ENCODE measurements around the gene NKX6-2.
"Not testable (repeated sequence)": the region's sequence is repeated elsewhere in the genome, so short reads cannot be mapped to it uniquely, and the experiment has no call there.

Gene NKX6-2

DNA sequence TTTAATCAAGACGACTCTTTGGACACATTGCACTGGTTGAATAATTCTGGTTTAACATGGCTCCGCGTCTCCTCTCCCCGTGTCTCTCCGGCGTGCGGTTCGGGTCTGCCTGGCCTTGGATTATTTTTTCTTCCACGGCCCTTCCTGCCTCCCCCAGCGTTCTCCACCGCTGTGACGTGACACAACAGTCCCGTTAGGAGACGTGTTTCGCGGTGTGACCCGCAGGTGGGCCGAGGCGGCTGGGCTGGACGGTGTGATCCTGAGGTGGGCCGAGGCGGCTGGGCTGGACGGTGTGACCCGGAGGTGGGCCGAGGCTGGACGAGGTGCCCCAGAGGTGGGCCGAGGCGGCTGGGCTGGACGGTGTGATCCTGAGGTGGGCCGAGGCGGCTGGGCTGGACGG is 12.0 kb upstream of the NKX6-2 start:
- DNase-seq (ENCODE audit: low read depth in 2 of 2): not testable (repeated sequence)

DNA sequence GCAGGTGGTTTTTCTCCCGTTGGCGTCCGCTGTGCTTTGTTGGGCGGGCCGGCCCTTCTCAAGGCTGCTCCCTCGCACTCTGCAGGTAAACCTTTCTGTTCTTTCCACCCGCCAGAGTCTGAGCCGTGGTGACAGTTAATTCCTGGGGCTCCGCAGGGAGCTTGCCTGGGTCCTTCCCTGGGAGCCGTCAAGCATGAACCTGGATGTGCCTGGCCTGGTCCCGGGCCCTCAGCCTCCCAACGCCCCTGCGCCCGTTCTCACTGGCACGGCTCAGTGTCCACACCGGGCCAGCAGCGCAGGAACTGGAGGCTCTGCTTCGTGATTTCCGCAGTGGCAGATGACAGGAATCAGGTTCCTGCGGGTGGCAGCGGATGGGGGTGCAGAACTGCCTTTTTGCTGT is 10.9 kb upstream of the NKX6-2 start:
- DNase-seq (ENCODE audit: low read depth in 2 of 2): no peak

DNA sequence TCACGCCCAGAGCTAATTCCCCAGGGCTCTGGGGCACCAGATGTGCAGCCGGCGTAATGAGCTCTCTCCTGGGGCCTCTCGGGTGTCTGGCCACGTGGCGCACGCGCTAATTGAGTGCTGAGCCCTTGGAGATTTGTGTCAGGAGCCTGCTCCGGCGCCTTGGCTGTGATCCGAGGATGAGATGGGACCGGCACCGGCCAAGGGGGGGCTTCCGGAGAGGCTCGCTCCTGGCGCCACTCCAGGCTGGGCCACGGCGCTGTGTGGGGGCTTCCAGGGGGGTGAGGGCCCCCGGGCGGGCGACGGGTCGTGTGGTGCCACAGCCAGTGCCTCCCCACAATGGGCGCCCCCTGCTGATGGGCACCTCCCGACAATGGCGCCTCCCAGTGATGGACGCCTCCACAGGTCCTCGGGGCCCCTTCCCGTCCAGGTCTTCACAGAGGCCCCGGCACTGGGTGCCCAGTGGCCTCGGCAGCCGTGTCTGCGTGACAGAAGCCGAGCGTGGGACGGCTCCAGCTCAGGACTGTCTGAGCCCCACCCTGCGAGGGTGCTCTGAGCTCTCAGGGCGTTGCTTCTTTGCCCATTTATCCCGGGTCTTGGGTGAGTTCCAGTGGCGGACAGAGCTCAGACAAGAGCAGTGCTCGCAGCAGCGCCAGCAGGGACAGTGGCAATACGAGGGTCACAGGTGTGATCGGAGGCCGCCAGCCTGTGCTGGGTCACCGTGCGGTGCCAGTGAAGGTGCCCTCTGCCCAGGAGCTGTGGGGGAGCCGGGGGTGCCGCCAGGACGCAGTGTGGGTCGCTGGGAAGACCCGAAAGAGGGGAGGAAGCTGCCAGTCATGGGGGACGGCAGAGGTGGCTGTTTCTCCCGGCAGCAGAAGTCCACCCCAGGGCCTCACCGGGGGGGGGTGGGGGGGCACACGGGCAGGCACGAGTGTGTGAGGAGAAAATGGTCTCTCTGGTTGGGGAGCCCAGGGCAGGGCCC is 8.2 kb upstream of the NKX6-2 start:
- no peak for DNase-seq (ENCODE audit: low read depth in 2 of 2)

DNA sequence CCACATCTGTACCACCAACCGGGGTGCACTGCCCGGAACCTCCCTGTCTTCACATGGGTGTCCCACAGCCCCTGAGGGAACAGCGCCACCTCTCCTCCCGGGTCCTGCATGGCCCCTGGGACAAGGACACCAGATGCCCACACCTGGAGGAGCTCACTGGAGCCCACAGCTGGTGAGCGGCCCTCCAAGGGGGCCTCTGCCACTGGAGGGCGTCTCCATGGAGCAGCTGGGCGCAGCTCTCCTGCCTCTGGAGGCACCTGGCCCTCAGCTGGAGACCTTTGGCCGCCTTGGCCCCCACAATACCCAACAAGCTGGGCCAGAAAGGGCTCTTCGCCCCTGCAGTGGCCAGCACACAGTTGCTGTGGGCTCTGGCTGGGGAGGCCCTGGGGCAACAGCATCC is 7.3 kb upstream of the NKX6-2 start:
- no peak for DNase-seq (ENCODE audit: low read depth in 2 of 2)

DNA sequence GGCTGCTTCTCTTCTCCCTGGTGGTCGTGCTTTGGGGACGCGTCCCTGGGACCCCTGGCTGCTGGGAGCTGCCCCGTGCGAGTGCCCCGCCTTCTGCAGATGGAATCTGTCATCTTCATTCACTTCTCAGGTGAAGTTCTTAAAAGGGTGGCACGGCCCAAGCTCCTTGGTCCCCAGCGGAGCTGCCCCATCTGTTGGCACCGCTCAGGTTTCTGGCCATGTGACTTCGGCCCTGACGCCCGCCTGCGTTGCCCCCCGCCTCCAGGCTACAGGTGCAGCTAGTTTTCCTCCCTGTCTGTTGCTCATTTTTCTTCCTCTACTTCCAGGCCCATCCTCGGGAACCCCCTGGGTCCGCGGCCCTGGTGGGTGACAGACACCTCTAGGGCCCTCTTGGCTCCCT is 6.8 kb upstream of the NKX6-2 start:
- DNase-seq (ENCODE audit: low read depth in 2 of 2): no peak

DNA sequence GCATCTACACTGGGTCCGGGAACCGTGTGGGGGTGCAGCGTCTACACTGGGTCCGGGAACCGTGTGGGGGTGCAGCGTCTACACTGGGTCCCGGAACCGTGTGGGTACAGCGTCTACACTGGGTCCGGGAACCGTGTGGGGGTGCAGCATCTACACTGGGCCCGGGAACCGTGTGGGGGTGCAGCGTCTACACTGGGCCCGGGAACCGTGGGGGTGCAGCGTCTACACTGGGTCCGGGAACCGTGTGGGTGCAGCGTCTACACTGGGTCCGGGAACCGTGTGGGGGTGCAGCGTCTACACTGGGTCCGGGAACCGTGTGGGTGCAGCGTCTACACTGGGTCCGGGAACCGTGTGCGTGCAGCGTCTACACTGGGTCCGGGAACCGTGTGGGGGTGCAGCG is 6.2 kb upstream of the NKX6-2 start:
- not testable (repeated sequence) for DNase-seq (ENCODE audit: low read depth in 2 of 2)

DNA sequence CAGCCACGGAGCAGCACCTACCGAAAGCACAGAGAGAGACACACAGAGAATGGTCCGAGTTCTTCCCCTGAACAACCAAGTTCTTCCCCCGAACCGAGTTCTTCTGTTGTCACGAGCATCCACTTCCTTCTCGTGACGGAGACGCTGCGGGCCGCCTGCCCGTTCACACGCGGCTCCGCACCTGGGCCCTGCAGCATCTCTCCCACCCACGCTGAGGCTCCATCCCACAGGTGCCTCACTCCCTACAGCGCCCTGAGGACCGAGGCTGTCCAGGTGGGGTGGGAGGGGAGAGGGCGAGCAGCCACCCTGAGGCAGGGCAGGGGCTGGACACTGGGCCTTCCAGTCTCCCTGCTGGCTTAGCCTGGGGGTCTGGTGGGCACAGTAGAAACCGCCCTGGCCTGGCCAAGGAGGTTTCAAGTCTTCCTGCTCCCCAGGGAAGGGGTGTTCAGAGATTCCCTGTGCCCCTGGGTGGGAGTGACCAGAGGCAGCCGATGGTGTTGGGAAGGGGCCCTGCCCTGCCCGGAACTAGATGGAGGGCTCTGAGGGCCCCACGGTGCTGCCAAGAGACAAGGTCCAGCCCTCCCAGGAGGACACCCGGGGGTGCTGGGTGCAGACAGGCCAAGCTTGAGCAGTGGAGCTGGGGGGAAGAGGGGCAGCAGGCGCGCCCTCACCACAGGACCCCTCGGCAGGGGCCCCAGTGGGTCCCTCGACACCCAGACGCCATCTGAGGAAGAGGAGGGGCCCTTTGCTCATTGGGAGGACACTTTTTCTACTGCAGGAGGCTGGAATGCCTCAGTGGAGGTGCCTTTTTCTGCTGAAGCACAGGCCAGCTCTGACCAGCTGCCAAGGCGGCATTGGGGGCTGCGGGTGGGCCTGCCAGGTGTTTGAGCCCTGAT is 5.2 kb upstream of the NKX6-2 start:
- DNase-seq (ENCODE audit: low read depth in 2 of 2): no peak

DNA sequence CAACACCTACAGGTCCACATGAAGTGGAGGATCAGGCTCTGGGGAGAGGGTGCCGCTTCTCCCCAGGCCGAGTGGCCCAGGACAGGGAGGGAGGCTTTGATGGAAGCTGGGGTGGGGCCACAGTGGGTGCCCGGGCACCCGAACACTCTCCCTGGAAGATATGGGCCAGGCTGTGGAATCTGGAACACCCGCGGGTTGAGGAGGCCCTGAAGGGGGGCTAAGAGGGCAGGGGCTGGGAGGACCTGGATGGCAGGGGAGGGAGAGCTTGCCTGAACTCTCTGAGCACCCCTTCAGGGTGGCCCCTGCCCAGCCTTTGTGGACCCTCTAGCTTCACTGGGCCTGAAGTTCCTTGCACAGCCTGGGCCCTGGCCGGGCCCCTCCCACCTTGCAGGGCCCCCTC is 4.5 kb upstream of the NKX6-2 start:
- DNase-seq (ENCODE audit: low read depth in 2 of 2): no peak

DNA sequence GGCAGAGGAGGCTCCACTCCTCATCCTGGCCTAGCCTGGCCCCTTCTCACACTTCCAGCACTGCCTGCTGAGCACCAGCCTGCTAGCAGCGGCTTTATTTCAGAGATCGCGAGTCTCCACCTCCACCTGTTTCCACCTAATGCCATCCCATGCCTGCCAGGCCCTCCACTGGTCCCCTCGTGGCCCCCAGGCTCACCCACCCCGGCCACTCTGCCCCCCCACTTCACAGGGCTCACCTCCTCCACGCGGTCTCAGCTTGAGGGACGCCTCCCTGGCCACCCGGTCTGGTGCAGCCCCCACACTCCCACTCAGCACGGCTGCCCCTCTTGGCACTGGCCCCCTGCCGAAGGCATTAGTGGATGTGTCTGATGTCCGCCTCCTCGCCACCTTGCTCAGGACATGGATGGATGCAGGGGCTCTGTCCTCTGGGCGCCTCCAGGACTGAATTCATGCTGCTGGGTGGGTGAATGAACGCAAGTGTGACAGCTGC is 3.8 kb upstream of the NKX6-2 start:
- no peak for DNase-seq (ENCODE audit: low read depth in 2 of 2)

DNA sequence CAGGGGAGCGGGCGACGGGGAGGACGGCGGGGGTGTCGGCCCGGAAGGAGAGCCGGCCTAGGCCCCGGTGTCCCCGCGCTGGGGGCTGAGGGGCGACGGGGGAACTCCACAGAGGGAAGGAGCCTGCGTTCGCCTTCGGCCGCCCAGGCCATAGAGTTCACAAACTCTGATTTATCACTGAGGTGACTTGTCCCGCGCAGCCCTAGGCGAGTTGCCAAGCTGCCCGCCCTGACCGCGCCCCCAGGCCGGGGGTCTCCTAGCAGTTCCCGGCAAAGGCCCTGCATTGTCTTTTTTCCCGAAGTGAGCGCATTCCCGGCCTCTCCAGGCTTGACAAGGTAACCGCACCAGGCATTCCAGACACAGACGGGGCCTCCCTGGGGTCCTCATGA is 2.9 kb upstream of the NKX6-2 start:
- DNase-seq (ENCODE audit: low read depth in 2 of 2): no peak

DNA sequence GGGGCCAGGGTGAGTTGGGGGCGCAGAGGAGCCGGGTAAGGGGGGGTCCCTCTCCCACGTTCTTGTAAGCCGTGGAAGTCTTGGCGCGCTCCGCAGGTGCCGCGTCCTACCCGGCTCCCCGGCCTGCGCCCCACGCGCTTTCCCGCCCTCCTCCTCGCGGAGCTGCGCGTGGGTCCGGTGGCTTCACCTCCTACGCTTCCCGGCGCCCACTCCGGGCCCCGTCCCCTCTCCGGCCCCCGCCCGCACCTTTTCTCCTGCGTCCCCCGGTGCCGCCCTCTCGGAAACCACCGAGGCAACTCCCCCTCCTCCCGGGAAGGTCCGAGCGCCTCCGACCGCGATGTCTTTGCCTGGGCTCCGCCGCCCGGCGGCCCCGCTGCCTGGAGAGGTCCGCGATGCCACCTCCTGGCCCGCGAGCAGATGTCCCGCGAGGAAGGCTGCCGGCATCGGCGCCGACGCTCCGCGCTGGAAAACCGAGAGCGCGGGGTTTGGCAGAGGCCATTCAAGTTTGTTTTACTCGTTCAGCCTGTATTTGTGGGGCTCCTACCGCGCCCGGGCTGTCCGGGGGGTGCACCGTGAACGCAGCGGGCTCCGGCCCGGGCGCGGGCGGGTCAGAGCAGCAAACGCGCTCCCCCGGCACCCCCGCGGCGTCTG is 2.4 kb upstream of the NKX6-2 start:
- DNase-seq (ENCODE audit: low read depth in 2 of 2): no peak

DNA sequence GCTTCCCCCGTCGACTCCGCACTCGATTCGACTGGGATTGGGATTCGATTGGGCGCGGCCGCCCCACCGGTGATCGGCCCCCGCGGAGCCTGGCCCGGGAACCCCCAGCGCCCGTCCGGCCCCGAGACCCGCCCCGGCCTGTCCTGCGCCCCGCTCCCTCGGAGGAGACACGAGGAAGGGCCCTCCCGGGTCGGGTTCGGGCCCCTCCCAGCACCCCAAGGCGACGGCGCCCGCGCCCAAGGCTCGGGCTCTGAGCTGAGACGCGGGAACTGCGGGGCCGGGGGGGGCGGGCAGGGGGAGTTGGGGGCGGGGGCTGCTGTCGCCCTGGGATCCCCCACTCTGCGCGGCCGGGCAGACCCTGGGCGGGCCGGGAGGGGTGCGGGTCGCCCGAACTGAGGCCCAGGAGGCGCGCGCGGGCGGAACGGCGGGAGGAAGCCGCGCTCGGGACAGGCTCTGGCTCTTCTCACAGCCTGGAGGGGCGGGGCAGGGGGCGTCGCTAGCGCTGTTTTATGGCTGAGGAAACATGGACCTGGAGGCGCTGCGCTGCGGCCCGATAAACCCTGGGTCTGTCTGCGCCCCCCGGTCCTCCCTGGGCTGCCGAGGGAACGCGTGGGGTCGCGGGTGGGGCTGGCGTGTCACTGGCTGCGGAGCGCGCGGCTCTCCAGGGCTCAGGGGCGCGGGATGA is 1.7 kb upstream of the NKX6-2 start:
- DNase-seq (ENCODE audit: low read depth in 2 of 2): no peak

DNA sequence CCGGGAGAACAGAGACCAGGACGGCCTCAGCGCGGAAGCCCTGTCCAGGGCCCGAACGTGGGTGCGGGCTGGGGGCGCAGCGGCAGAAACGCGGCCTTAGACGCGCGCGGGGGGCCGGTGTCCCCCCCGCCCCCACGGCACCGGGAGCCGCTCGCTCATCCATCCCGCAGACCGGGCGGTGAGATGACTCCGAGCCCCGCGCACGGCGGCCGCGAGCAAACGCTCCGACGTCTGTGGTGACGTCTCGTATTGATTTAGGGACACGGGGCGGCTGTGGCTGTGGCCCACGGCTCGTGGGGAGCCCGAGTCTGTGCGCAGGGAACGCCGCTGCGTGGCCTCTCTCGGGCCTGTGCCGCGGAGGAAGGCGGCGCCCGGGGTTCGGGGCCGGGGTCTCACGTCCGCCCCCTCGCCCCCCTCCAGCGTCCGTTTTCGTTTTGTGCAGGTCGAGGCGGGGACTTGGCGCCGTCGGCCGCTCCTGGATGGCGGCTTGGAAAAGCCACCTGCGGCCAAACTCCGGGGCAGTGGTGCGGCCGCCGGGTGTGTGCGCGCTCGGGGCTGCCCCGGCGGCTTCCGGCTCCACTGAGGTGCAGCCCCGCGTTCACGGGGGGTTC is 1.0 kb upstream of the NKX6-2 start:
- no peak for DNase-seq (ENCODE audit: low read depth in 2 of 2)

DNA sequence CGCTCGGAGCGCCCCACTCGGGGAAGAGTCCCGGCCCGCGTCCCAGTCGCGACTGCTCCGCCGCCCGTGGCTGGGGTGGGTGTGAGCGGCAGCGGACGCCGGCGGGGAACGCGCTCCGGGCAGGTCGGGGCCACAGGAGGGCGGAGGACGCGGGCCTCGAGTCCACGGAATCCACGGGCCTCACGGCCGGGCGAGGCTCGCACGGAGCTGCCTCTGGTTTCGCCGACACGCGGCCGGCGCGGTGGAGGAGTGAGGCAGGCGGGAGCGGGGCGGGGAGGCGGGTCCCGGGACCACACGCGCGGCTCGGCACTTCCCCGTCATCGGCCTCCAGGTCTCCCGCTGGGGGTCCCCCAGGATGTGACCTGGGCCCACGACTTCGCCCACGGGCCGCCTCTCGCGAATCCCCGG is 533 bp upstream of the NKX6-2 start:
- no peak for DNase-seq (ENCODE audit: low read depth in 2 of 2)

DNA sequence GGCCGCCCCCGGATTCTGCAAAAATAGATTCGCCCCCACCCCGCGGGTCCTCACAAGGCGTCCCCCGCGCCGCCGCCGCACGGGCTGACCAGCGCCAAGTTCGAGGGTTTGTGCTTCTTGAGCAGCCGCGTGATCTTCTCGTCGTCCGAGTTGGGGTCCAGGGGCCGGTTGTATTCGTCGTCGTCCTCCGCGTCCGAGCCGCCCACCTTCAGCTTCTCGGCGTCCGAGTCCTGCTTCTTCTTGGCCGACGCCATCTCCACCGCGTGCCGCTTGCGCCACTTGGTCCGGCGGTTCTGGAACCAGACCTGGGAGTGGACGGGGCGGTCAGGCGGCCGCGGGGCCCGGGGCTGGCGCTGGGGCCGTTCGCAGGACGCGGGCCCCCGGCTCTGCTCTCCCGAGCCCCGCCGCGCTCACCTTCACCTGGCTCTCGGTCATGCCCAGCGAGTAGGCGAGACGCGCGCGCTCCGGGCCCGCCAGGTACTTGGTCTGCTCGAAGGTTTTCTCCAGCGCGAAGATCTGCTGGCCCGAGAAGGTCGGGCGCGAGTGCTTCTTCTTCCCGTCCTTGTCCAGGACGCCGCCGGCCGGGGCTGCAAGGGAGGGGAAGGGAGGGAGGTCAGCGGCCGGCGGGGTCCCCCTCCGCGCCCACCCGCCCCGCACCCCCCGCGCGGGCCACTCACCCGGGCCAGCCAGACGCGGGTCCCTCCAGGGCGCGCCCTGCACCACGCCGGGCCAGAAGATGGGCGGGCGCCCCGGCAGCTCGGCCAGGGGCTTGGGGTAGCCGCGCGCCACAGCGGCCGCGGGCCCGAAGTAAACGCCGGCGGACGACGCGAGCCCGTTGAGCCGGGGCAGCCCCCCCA is 853 bp downstream of the NKX6-2 start:
- no peak for DNase-seq (ENCODE audit: low read depth in 2 of 2)

DNA sequence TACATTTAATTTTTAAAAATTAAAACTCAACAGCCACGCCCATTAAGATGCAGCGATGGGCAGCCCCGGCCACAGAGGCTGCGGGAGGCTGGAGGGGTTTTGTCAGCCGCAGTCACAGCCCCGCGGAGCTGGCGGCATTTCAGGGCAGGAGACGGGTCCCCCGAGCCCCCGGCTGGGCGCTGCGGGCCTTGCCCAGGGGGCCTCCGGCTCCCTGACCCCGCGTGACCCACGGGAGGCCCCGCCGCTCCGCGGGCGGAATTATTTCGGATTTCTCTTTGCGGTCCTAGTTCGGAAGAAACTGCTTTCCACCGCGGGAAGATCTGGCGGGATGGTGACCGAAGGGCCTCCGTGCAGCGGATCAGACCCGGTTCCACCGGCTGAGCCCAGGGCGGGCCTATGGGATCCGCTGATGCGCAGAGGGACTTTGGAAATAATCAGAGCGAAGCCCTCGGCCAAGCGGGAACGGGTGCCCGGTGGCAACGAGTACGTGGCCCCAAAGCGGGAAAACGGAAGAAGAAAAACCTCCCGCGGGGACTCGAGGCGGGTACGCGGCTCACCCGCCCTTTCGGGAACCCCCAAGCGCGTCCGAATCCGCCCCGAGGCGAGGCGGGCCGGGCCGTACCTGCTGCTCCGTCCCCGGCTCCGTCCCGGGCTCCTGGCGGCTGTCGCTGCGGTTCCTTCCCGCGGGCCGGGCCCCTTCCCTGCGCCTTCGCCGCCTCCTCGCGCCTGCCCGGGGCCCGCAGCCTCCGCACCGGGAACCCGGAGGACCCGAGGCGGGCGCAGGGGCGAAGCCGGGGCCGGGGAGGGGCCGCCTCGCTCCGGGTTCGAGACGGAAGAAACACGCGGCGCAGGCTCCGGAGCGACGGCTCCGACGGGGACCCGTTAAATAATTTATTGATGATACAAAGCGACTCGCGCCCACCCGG is 1.7 kb downstream of the NKX6-2 start:
- no peak for DNase-seq (ENCODE audit: low read depth in 2 of 2)

DNA sequence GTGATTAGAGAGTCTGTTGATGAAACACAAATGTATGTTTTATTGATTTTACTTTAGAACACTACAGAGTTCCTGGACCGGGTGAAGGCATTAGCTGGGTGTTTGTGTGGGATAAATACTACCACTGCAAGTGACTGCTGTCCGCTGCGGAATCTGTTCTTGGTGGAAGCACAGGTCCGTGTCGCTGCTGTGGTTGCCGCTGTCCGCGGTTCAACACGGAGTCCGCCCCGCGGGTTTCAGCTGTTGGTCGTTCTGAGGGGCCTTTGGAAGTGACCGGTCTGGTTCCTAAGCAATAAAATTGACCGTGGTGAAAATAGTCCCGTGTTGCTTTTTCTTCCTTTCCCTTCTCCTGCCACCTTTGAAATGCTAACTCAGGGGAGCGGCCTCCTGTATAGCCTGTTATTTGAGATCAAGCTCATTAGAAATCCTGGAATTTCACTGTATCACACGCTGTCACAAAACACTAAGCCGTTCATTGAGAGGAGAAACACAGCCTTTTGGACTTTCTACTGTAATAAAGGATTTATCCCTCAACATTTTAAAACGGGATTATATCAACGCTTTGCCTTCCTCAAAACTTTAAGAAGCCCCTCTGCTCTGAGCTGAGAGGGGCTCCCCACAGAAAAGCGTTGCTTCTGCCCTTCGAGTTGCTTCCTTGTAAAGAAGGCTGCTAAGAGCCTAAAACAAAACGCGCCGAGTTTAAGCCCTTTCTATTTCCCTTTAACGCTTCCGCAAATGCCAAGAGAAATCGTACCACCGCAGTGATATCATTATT is 2.6 kb downstream of the NKX6-2 start:
- DNase-seq (ENCODE audit: low read depth in 2 of 2): no peak

DNA sequence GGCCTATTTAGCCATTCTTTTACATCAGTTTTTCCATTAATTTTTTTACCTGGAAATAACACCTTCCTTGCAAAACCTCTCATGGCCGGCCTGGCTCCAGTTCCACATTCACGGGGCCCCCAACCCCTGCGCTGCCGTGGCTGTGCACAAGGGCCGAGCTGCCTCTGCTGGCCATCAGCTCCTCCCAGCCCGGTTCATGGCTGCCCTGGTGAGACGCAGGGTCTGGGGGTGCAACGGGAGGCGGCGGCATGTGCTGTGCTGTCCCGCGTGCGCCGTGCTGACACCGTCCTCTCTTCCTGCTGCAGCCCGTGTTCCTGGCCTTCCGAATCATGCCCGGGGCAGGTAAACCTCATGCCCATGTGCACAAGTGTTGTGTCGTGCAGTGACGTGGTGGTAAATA is 4.4 kb downstream of the NKX6-2 start:
- no peak for DNase-seq (ENCODE audit: low read depth in 2 of 2)
